GM12878 (cell line): Measurements from ENCODE around the gene MORC3. TPM values are rescaled to one million over a fixed set of nuclear protein-coding genes. Genes with fewer than 3 reads are reported as not detected.

Source experiments
- ATAC-seq: fragments of 200-7000 bp; cut with Tn5 transposase; 3 replicates; pipeline ENCODE4 v1.9.1; 2020; ENCODE audit warnings: mild to moderate bottlenecking, moderate library complexity
- BruUV-seq: library from RNA; stranded (reverse); fragments of 400-500 nt; replicated peaks from 2 replicates; lab custom pipeline; 2021; lab: Mats Ljungman, UMichigan
- CTCF ChIA-PET: fragments of 300-600 bp; sonication (Branson Sonifier 250); formaldehyde crosslinking; extraction: SDS; loops from one replicate; lab custom pipeline; 2021; ENCODE audit warnings: inconsistent platforms; lab: Yijun Ruan, JAX
- POLR2A ChIA-PET: fragments of 350-600 bp; formaldehyde crosslinking; extraction: SDS; loops from one replicate; lab custom pipeline; 2021; ENCODE audit warnings: inconsistent platforms; lab: Charles Lee
- RAD21 ChIA-PET: fragments of 300-600 bp; sonication (Branson Sonifier 250); formaldehyde crosslinking; loops from one replicate; lab custom pipeline; 2023; ENCODE audit warnings: antibody characterized with exemption; ENCODE audit not compliant: unreplicated experiment; lab: Charles Lee
- SMC1A ChIA-PET: fragments of 300-600 bp; sonication (Branson Sonifier 250); formaldehyde crosslinking; loops from one replicate; lab custom pipeline; 2023; ENCODE audit not compliant: unreplicated experiment, uncharacterized antibody; lab: Charles Lee
- DNase-seq: peaks from one replicate; pipeline ENCODE4 v3.0.0-alpha.2; 2011; ENCODE audit warnings: low read depth, low spot score
- FAIRE-seq: peaks from 3 replicates; lab custom pipeline; 2011; peaks lifted over from hg19 to GRCh38; lab: Jason Lieb, UNC
- H2AFZ ChIP-seq: 2 replicates; pipeline ENCODE4 v1.6.0; 2011; ENCODE audit warnings: low read depth, low read length, control low read depth; ENCODE audit not compliant: control insufficient read depth
- H3K27ac ChIP-seq: 2 replicates; pipeline ENCODE4 v1.5.1; 2011; ENCODE audit warnings: control low read depth; ENCODE audit not compliant: control insufficient read depth, insufficient read depth
- H3K27me3 ChIP-seq, 2 experiments: replicated peaks in 1 of 2; 2 replicates each; pipeline versions ENCODE4 v1.6.0 to v1.6.1; 2011; ENCODE audit warnings: low read length in 1 of 2; ENCODE audit not compliant: control insufficient read depth in 2 of 2, insufficient read depth in 2 of 2
- H3K36me3 ChIP-seq, 2 experiments: 2 replicates each; pipeline ENCODE4 v1.5.1; 2011; ENCODE audit warnings: low read length in 1 of 2; ENCODE audit not compliant: control insufficient read depth in 2 of 2, insufficient read depth in 2 of 2
- H3K4me1 ChIP-seq: 2 replicates; pipeline ENCODE4 v1.6.1; 2011; ENCODE audit warnings: mild to moderate bottlenecking, low read length, moderate library complexity, mixed read lengths; ENCODE audit not compliant: control insufficient read depth, insufficient read depth
- H3K4me2 ChIP-seq: 2 replicates; pipeline ENCODE4 v1.6.0; 2011; ENCODE audit warnings: control low read depth; ENCODE audit not compliant: control insufficient read depth, insufficient read depth
- H3K4me3 ChIP-seq: fragments of 200-600 bp; sonication (generic); 2 replicates; pipeline ENCODE4 v1.5.1; 2016
- H3K79me2 ChIP-seq: 2 replicates; pipeline ENCODE4 v1.6.0; 2011; ENCODE audit warnings: low read length; ENCODE audit not compliant: control insufficient read depth, insufficient read depth
- H3K9ac ChIP-seq: 2 replicates; pipeline ENCODE4 v1.8.0; 2011; ENCODE audit warnings: low read length, control low read depth, mixed read lengths; ENCODE audit not compliant: control insufficient read depth, insufficient read depth
- H3K9me3 ChIP-seq: replicated peaks from 3 replicates; pipeline ENCODE4 v1.5.1; 2011; ENCODE audit warnings: mild to moderate bottlenecking, low read length; ENCODE audit not compliant: control insufficient read depth, insufficient read depth
- H4K20me1 ChIP-seq: 2 replicates; pipeline ENCODE4 v1.6.0; 2011; ENCODE audit not compliant: control insufficient read depth, insufficient read depth
- CEBPB ChIP-seq, 2 experiments: fragments of 150-350 bp in 1 of 2; IDR thresholded peaks; 2 replicates each; pipeline ENCODE4 v1.6.1; 2012 to 2014; ENCODE audit warnings: low read depth in 2 of 2, low read length in 2 of 2, borderline replicate concordance in 1 of 2, inconsistent platforms in 1 of 2
- ETV6 ChIP-seq, 2 experiments: fragments of 450-650 bp in 1 of 2; IDR thresholded peaks in 1 of 2; conservative IDR thresholded peaks in 1 of 2; 2 replicates each; pipeline ENCODE4 v1.6.1; 2014; ENCODE audit warnings: antibody characterized with exemption in 1 of 2, borderline replicate concordance in 1 of 2, low read depth in 1 of 2, mild to moderate bottlenecking in 1 of 2, moderate library complexity in 1 of 2
- HCFC1 ChIP-seq: fragments of 150-350 bp; IDR thresholded peaks from 2 replicates; pipeline ENCODE4 v1.6.1; 2014; ENCODE audit warnings: low read length
- MEF2A ChIP-seq: IDR thresholded peaks from 2 replicates; pipeline ENCODE4 v1.6.1; 2011; ENCODE audit warnings: low read depth, mild to moderate bottlenecking, low read length, moderate library complexity; ENCODE audit not compliant: insufficient read depth
- MEF2B ChIP-seq: fragments of 450-650 bp; IDR thresholded peaks from 2 replicates; pipeline ENCODE4 v1.6.1; 2018; ENCODE audit warnings: mild to moderate bottlenecking, moderate library complexity; ENCODE audit not compliant: partially characterized antibody, poor library complexity, severe bottlenecking
- RBBP5 ChIP-seq: fragments of 200-600 bp; sonication (generic); conservative IDR thresholded peaks from 2 replicates; pipeline ENCODE4 v1.6.1; 2016
- SRF ChIP-seq, 2 experiments: IDR thresholded peaks; 2 replicates each; pipeline ENCODE4 v1.6.1; 2011; ENCODE audit warnings: low read depth in 2 of 2, low read length in 2 of 2, mild to moderate bottlenecking in 1 of 2, moderate library complexity in 1 of 2
- WRNIP1 ChIP-seq: IDR thresholded peaks from 2 replicates; pipeline ENCODE4 v1.6.1; 2011; ENCODE audit warnings: low read depth, low read length, improper control_type of control experiment, borderline replicate concordance
- WGBS: methylation state at CpG from one replicate; pipeline ENCODE4 v1.1.6; 2016; ENCODE audit warnings: low lambda C conversion rate; ENCODE audit not compliant: insufficient replicate concordance, insufficient coverage; ENCODE audit errors: missing lambda C conversion rate; 5-methylcytosine and 5-hydroxymethylcytosine counted together
- in situ Hi-C: fragments of 300-500 bp; cut with MboI; formaldehyde crosslinking; loops from 9 replicates; pipeline ENCODE4 v1.14.3; 2018; ENCODE audit warnings: mixed read lengths
- intact Hi-C: fragments of 100-400 bp; cut with micrococcal nuclease; formaldehyde crosslinking; loops from one replicate; pipeline ENCODE4 v1.14.2; 2022; ENCODE audit not compliant: unreplicated experiment
- polyA plus RNA-seq, 11 experiments: library from polyadenylated mRNA; depleted of rRNA in 4 of 11; unstranded in 6 of 11; stranded (reverse) in 5 of 11; fragments of >200 nt; fragmentation: Nextera tagmentation in 4 of 11; fragmentation: Illumina TruSeq in 1 of 11; extraction: Ambion mirVana in 4 of 11; extraction: Trizol in 1 of 11; gene quantifications; 1 replicate in 1 of 11; 2 replicates in 10 of 11; pipeline versions ENCODE4 v1.2.1 to v1.2.3, GENCODE V29; 2011 to 2016; ENCODE audit warnings: inconsistent platforms in 2 of 11, missing spikeins in 2 of 11, low read depth in 1 of 11
- total RNA-seq, 4 experiments: library from RNA; depleted of rRNA in 3 of 4; stranded (reverse); fragments of >200 nt in 3 of 4; fragmentation: Illumina TruSeq in 1 of 4; extraction: Trizol in 1 of 4; gene quantifications; 2 replicates each; pipeline versions ENCODE4 v1.2.1 to v1.2.3, GENCODE V29; 2013 to 2021

Gene MORC3
- total and polyA plus RNA-seq, 10 of the 15 experiments (the other 5 are each of a cell fraction or from before 2014, with no cell fraction given), result 5.5 to 29.9 (median 16.3) TPM

DNA sequence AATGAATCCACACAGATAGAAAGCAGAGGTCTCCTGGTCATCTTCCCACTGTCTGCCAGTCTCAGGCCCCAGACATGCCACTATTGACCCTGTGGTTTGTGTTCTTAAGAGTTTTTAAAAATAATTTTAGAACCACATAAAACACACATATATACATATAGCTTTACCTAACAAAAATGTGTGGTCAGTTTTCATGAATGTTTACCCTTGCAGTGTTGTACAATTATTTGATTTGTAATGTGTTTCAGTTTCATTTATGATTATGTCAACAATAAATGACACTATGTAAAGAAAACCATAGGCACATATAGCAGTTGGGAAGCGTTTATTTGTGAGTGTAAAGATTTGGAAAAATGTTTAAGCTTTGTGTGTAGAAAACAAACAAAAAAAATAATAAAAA lies 82.3 kb downstream of the MORC3 start:
- WGBS, result 100% methylated on average over 1 of the region's 1 CpG
- SMC1A ChIA-PET, result no interaction called here
- CTCF ChIA-PET, result interaction anchor here (0.6 kb wide), 1 partner anchor 78 kb away, joined by 6 read pairs; no protein-coding TSS in a partner anchor
- H3K27me3 ChIP-seq, result no peaks in the 10 kb centered on the region
- no peaks in the 10 kb centered on the region for H4K20me1 ChIP-seq
- intact Hi-C loops (no loop called here), in situ Hi-C loops (no loop called here)
- BruUV-seq, result no TSS peak
- H2AFZ ChIP-seq, result no peak overlapping the region
- H3K4me2 ChIP-seq, result no peak overlapping the region
- peaks cover 5 to 6% of the 10 kb centered on the region in 2 experiments; a peak in 3 of 4 replicates for H3K36me3 ChIP-seq
- POLR2A ChIA-PET, result no interaction called here
- no peaks in the 10 kb centered on the region for H3K9me3 ChIP-seq
- H3K9ac ChIP-seq, result no peak overlapping the region
- RAD21 ChIA-PET, result no interaction called here
- no peak for ATAC-seq
- TF ChIP-seq RBBP5 (no peak), MEF2B (no peak), SRF (IDR thresholded peaks at IDR 0.05; ENCODE audit: low read depth in 2 of 2, low read length in 2 of 2) (no peak), WRNIP1 (no peak), CEBPB (IDR thresholded peaks at IDR 0.05; ENCODE audit: borderline replicate concordance in 1 of 2, low read depth in 2 of 2, low read length in 2 of 2) (no peak), ETV6 (conservative IDR thresholded peaks at IDR 0.05 in 1 of 2, IDR thresholded peaks at IDR 0.05 in 1 of 2; ENCODE audit: borderline replicate concordance in 1 of 2, low read depth in 1 of 2) (no peak), HCFC1 (no peak), MEF2A (no peak)
- H3K4me3 ChIP-seq, result no peak overlapping the region
- no peak for DNase-seq
- no peak overlapping the region for H3K27ac ChIP-seq
- no peaks in the 10 kb centered on the region for H3K4me1 ChIP-seq
- FAIRE-seq, result no peak
- H3K79me2 ChIP-seq, result no peaks in the 10 kb centered on the region
